Stimulated activated CD4-positive, alpha-beta T cell treated with anti-CD3 and anti-CD28 coated beads, Interleukin-1b, Interleukin-23, amount 100 ng/mL, for 48 hours (primary cell): ENCODE results near the gene RBM19.

ENCODE experiments used
- DNase-seq: peaks from one replicate; pipeline ENCODE4 v3.0.0-alpha.2; 2020

RBM19 gene

GRCh38 chr12:113988976-113989375 lies 22.9 kb upstream of the RBM19 start:
- no peak for DNase-seq

- DNase-seq = no peak
These were observed 21.9 kb upstream of the RBM19 start for GRCh38 chr12:113988064-113988451.

- DNase-seq = no peak
These were observed 21.3 kb upstream of the RBM19 start for GRCh38 chr12:113987261-113988063.

GRCh38 chr12:113984464-113984863 lies 18.3 kb upstream of the RBM19 start:
- no peak for DNase-seq

GRCh38 chr12:113983777-113984448 lies 17.8 kb upstream of the RBM19 start:
- DNase-seq = no peak

GRCh38 chr12:113983265-113983664 lies 17.1 kb upstream of the RBM19 start:
- no peak for DNase-seq

- DNase-seq = no peak
These were observed 15.8 kb upstream of the RBM19 start for GRCh38 chr12:113981876-113982275.

- DNase-seq = peak; percentile 14
These were observed 14.6 kb upstream of the RBM19 start for GRCh38 chr12:113980537-113981337.

- no peak for DNase-seq
These were observed 13.9 kb upstream of the RBM19 start for GRCh38 chr12:113980054-113980453.

- DNase-seq = no peak
These were observed 12.0 kb upstream of the RBM19 start for GRCh38 chr12:113978080-113978479.

GRCh38 chr12:113974006-113974405 lies 7.9 kb upstream of the RBM19 start:
- DNase-seq = no peak

GRCh38 chr12:113973109-113973904 lies 7.2 kb upstream of the RBM19 start:
- DNase-seq = no peak

GRCh38 chr12:113971392-113971791 lies 5.3 kb upstream of the RBM19 start:
- DNase-seq = no peak

- DNase-seq = no peak
These were observed 4.1 kb upstream of the RBM19 start for GRCh38 chr12:113970211-113970610.

GRCh38 chr12:113967368-113967767 lies 1.2 kb upstream of the RBM19 start:
- DNase-seq = no peak

- no peak for DNase-seq
These were observed 3.4 kb downstream of the RBM19 start for GRCh38 chr12:113962733-113963132.

- peak; percentile 79 for DNase-seq
These were observed 4.0 kb downstream of the RBM19 start for GRCh38 chr12:113961921-113962710.

- no peak for DNase-seq
These were observed 6.1 kb downstream of the RBM19 start for GRCh38 chr12:113960030-113960429.

GRCh38 chr12:113959096-113959495 lies 7.0 kb downstream of the RBM19 start:
- no peak for DNase-seq

- no peak for DNase-seq
These were observed 8.0 kb downstream of the RBM19 start for GRCh38 chr12:113958108-113958507.

GRCh38 chr12:113957627-113958026 lies 8.5 kb downstream of the RBM19 start:
- DNase-seq = no peak
